ENCODE data around the gene ATP2C2.

ATP2C2 gene

GRCh38 chr16:84475643-84476240, 107.4 kb downstream of the ATP2C2 start:
- peak in 3 of 42 donors; percentile 8 to 20 (median 15) for DNase-seq
- intact Hi-C loops (cut with DNase I): no loop called here

GRCh38 chr16:84476401-84476800, 108.1 kb downstream of the ATP2C2 start:
- intact Hi-C loops (cut with DNase I): no loop called here

DNA sequence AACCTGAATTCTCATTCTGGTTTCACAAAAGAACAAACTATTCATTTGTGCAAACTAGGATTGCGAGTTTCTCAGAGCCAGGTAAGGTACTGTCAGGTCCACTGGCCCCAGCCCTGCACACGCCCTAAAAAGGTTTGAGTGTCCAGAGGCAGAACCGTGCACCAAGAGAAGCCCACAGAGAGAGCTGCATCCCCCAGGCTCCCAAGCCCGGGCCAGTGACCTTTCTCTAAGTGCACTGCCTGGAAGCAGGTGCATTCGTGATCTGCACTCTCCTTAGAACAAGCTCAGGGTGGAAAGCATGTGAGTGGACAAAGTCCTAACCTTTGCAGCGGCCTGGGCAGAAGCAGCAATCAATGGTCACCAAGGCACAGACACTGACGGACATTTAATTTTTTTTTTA, 109.3 kb downstream of the ATP2C2 start:
- intact Hi-C loops (cut with DNase I): no loop called here
- peak in 2 of 42 donors; percentile 21 to 32 for DNase-seq

More at GRCh38 chr16:84476401-84476800, 108.1 kb downstream of the ATP2C2 start:
- DNase-seq: peak in 3 of 42 donors; percentile 14 to 25 (median 15)

GRCh38 chr16:84478172-84478947, 110.0 kb downstream of the ATP2C2 start:
- intact Hi-C loops (cut with DNase I): no loop called here
- DNase-seq: peak in 4 of 42 donors; percentile 27 to 44 (median 33)

DNA sequence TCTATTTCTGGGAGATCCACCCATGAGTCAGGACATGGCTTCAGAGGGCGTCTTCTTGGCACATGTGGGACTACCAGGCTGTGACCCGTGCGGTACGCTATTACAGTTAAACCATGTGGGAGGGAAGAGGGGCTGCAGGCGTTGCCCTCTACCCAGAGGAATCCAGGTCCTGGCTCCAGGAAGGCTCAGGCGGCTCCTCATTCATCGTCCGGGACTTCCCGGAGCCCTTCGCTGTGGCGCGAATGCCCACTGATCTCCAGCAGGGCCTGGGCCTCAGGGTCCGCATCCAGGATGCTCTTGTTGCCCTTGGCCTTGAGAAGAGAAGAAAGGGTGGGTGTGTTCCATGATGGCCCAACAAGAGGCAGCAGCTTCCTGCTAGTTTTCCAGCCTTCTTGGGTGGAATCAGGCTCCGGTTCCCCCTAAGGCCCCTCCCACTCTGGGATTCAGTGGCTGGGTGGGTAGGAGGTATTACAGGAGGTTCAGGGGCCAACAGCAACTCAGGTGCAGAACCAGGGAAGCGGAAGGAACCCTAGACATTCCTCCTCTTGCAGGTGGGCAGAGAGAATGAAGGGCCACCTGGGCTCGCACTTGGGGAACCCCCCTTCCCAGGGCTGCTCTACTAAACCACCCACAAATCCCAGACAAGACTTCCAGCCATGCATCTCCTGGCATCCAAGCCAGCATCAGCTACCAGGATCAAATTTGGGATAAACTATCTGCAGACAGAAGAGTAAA, 111.5 kb downstream of the ATP2C2 start:
- intact Hi-C loops (cut with DNase I): loop anchor here (5.0 to 10.0 kb wide), 3 partner anchors 45 to 505 kb away; no protein-coding TSS in a partner anchor
- peak in 4 of 42 donors; percentile 13 to 30 (median 22) for DNase-seq

DNA sequence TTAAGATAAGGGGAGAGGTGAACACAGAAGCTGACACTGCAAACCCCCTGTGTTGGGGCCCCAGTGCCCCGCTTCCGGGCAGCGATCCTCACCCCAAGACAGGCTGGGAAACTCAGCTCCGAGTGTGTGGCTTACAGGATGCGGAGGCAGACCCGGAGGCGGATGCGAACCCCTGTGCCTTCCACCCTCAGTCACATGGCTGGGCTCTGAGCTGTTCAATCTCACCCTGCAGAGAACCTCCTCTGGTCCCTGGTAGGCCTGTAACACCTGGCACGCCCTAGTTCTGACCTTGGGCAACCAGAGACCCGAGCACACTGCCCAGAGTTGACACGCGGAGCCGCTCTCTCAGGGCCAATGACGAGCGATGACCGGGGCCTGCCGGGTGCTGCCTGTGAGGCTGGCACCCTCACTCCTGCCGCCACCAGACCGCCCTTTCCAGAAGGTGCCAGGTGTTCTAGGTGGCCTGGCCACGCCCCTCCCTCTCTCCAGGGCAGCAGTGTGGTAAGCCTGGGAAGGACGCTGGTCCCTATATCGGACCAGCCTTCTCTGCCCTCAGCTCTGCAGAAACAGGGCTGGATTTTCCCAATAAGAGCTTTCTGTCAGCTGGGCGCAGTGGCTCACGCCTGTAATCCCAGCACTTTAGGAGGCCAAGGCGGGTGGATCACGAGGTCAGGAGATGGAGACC, 112.9 kb downstream of the ATP2C2 start:
- peak in 40 of 42 donors; percentile 30 to 88 (median 62) for DNase-seq
- intact Hi-C loops (cut with DNase I): loop anchor here (5.0 to 10.0 kb wide), 3 partner anchors 46 to 506 kb away; no protein-coding TSS in a partner anchor

DNA sequence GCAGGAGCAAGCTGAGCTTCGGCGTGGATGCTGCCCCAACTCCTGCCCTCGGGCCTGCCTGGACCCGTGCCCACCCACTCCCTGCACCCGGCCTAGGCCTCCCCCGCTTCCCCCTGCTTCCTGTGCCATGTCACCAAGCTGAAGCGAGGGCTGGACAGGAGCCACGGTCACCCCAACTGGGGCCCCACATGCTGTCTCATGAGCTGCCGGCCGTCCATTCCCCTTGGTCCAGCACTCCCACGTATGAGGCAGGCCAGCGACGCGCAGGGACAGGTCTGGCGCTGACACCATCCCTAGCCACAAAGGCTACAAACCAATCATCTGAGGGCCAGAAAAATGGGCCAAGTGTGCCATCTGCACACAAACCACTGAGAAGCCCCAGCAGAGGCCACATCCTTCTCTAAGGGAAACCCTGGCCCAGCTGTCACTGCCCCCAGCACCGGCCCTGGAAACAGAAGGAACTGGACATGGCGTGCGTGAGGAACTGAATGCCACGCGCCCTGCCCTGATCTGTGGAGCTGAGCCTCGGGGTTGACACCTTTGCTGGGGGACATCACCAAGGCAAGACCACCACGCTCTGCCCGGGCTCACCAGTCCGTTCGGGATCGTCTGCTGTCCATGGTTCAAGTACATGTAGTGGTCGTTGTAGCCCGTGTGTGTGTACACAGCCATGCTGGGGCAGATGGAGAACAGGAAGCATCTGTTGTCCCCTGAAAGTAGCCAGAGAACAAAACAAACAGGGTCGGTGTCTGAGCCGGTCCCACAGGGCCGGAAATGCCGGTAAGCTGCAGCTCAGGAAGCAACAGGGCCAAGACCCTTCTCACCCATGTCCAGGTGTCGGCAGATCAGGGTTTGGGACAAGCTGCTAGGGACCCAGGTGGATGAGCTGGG, 113.9 kb downstream of the ATP2C2 start:
- intact Hi-C loops (cut with DNase I): loop anchor here (5.0 to 10.0 kb wide), 3 partner anchors 47 to 507 kb away; no protein-coding TSS in a partner anchor

GRCh38 chr16:84482951-84483881, 114.9 kb downstream of the ATP2C2 start:
- intact Hi-C loops (cut with DNase I): loop anchor here (5.0 to 10.0 kb wide), 3 partner anchors 48 to 508 kb away; no protein-coding TSS in a partner anchor

More for the DNA sequence above, 113.9 kb downstream of the ATP2C2 start:
- DNase-seq: peak in 12 of 42 donors; percentile 25 to 60 (median 50)

GRCh38 chr16:84483882-84484565, 115.7 kb downstream of the ATP2C2 start:
- intact Hi-C loops (cut with DNase I): loop anchor here (2.0 to 10.0 kb wide), 4 partner anchors 49 to 509 kb away; no protein-coding TSS in a partner anchor
- peak in 6 of 42 donors; percentile 8 to 41 (median 27) for DNase-seq

More at GRCh38 chr16:84482951-84483881, 114.9 kb downstream of the ATP2C2 start:
- DNase-seq: peak in 5 of 42 donors; percentile 3 to 32 (median 22)

GRCh38 chr16:84484579-84485254, 116.4 kb downstream of the ATP2C2 start:
- peak; percentile 42 to 92 (median 83) for DNase-seq
- intact Hi-C loops (cut with DNase I): loop anchor here (2.0 to 10.0 kb wide), 4 partner anchors 50 to 510 kb away; no protein-coding TSS in a partner anchor

DNA sequence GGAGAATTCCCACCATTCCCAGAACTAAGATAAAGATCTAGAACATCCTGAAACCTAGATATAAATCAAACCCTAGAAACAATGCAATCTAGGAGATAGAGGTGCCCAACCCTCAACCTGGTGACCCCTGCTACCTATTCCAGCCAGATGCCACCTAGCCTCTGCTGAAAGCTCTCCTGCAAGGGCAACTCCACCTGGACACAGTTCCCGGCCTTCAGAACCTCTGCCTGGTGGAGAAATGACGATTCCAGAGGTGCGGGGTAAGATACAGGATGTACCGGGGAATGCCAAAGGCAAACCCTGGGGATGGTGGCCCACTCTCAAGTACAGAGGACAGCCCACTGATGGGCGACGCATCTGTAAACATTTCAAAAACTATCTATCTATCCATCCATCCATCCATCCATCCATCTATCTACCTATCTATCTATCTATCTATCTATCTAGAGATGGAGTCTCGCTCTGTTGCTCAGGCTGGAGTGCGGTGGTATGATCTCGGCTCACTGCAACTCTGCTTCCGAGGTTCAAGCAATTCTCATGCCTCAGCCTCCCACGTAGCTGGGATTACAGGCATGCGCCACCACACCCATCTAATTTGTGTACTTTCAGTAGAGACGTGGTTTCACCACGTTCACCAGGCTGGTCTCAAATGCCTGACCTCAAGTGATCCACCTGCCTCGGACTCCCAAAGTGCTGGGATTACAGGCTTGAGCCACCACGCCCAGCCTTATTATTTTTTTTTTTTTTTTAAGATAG, 117.1 kb downstream of the ATP2C2 start:
- peak in 6 of 42 donors; percentile 6 to 35 (median 18) for DNase-seq
- intact Hi-C loops (cut with DNase I): loop anchor here (2.0 to 10.0 kb wide), 3 partner anchors 51 to 511 kb away; no protein-coding TSS in a partner anchor

DNA sequence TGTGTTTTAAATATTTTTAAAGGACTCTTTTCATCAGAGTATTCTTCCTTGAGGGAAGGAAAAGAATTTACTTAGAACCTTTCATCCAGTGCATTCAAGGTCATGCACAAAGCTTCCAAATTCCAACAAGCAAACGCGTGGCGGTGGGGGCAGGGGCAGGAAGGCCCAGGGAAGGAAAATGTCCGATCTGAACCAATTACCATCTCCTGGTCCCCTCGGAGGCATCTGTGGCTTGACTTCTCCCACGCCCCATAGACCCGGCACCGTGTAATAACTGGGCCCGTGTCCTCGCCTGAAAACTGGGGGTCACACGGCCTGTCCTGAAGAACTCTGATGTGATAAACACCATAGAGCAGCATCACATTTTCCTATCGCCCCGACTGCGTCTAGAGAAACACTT, 117.8 kb downstream of the ATP2C2 start:
- intact Hi-C loops (cut with DNase I): loop anchor here (10.0 kb wide), 2 partner anchors 51 to 511 kb away; no protein-coding TSS in a partner anchor

DNA sequence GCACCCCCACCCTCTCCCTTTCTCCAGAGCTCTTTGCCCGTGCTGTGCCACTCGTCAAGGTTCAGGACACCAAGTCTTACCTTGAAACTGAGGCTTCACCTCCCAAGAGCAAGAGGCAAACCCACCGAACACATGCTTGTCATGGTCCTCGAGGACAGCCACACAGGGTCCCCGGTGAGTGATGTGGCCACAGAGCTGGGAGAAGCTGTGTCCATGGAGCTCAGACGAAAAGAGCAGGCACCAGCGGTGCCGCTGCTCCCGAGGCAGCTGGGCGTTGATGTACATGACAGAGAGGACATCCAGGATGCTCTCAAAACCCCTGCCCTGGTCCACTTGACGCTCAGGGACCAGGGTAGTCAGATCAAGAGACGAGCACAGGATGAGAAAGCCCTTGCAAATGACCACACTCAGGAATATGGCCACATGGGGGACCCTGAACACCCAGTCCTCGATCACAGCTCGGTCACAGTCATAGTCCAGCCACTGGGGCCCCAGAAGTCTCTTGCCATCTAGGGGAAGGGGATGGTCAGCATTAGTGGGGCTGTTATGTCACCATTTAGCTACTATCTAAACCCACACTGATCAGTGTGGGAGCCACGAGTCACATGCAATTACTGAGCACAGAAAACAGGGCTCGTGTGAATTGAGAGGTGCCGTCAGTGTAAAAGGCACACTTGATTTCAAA, 118.4 kb downstream of the ATP2C2 start:
- DNase-seq: peak in 5 of 42 donors; percentile 6 to 32 (median 21)

More for the DNA sequence above, 117.8 kb downstream of the ATP2C2 start:
- peak in 5 of 42 donors; percentile 6 to 32 (median 22) for DNase-seq

More for the DNA sequence above, 118.4 kb downstream of the ATP2C2 start:
- intact Hi-C loops (cut with DNase I): loop anchor here (10.0 kb wide), 2 partner anchors 52 to 512 kb away; no protein-coding TSS in a partner anchor

Measured in head of caudate nucleus (tissue), 42 donors.